Measurements from ENCODE around the gene ITPR2.

GRCh38 chr12:26767865-26768264, 65.1 kb downstream of the ITPR2 start:
- TF ChIP-seq CTCF (IDR thresholded peaks at IDR 0.05; ENCODE audit: low read depth, low read length) (no peak), EZH2phosphoT487 (IDR thresholded peaks at IDR 0.05; ENCODE audit: low read depth) (no peak)

Data from OCI-LY3 (cell line).